PC-9 (cell line): ENCODE data around the gene MAP3K13. TPM values are rescaled to one million over a fixed set of nuclear protein-coding genes. Genes with fewer than 3 reads are reported as not detected.
"Not testable (repeated sequence)": the region's sequence is repeated elsewhere in the genome, so short reads cannot be mapped to it uniquely, and the experiment has no call there.

Experiments
- BruUV-seq: library from RNA; stranded (reverse); fragments of 400-500 nt; replicated peaks from 2 replicates; lab custom pipeline; 2021; lab: Mats Ljungman, UMichigan
- CTCF ChIA-PET: fragments of 300-600 bp; sonication (Branson Sonifier 250); formaldehyde crosslinking; loops from one replicate; lab custom pipeline; 2022; ENCODE audit warnings: antibody characterized with exemption; lab: Charles Lee
- POLR2A ChIA-PET: fragments of 300-600 bp; sonication (Branson Sonifier 250); formaldehyde crosslinking; loops from one replicate; lab custom pipeline; 2022; ENCODE audit warnings: antibody characterized with exemption; ENCODE audit not compliant: unreplicated experiment; lab: Charles Lee
- DNase-seq, 2 experiments: peaks; one replicate each; pipeline versions ENCODE4 v3.0.0 to v3.0.0-alpha.2; 2015 to 2022; ENCODE audit warnings: mixed read lengths in 1 of 2
- H2AFZ ChIP-seq: fragments of 200-600 bp; sonication (generic); 2 replicates; pipeline ENCODE4 v1.8.1; 2017; ENCODE audit warnings: antibody characterized with exemption
- H3F3A ChIP-seq: fragments of 200-600 bp; sonication (generic); 2 replicates; pipeline ENCODE4 v1.8.1; 2017; ENCODE audit warnings: antibody characterized with exemption, mild to moderate bottlenecking, low read depth; ENCODE audit not compliant: insufficient read depth
- H3K27ac ChIP-seq: fragments of 200-600 bp; sonication (generic); 2 replicates; pipeline ENCODE4 v1.6.1; 2016; ENCODE audit warnings: mixed run types
- H3K27me3 ChIP-seq: fragments of 200-600 bp; sonication (generic); 2 replicates; pipeline ENCODE4 v1.6.1; 2016; ENCODE audit warnings: low read depth, mixed run types; ENCODE audit not compliant: insufficient read depth
- H3K36me3 ChIP-seq: fragments of 200-600 bp; sonication (generic); 2 replicates; pipeline ENCODE4 v1.6.1; 2016; ENCODE audit warnings: low read depth, mixed run types
- H3K4me1 ChIP-seq: fragments of 200-600 bp; sonication (generic); replicated peaks from 2 replicates; pipeline ENCODE4 v1.6.1; 2016; ENCODE audit warnings: mixed run types; ENCODE audit not compliant: insufficient read depth
- H3K4me2 ChIP-seq: fragments of 200-600 bp; sonication (generic); 2 replicates; pipeline ENCODE4 v1.6.1; 2017; ENCODE audit warnings: mixed run types
- H3K4me3 ChIP-seq: fragments of 200-600 bp; sonication (generic); 2 replicates; pipeline ENCODE4 v1.6.1; 2016; ENCODE audit warnings: mixed run types
- H3K79me2 ChIP-seq: fragments of 200-600 bp; sonication (generic); 2 replicates; pipeline ENCODE4 v1.6.1; 2017; ENCODE audit warnings: low read depth, mixed run types
- H3K9me2 ChIP-seq: fragments of 200-600 bp; sonication (generic); 2 replicates; pipeline ENCODE4 v1.8.1; 2017; ENCODE audit warnings: mild to moderate bottlenecking; ENCODE audit not compliant: insufficient read depth
- H3K9me3 ChIP-seq: fragments of 200-600 bp; sonication (generic); 2 replicates; pipeline ENCODE4 v1.8.1; 2016; ENCODE audit warnings: low read depth; ENCODE audit not compliant: insufficient read depth
- H4K20me1 ChIP-seq: fragments of 200-600 bp; sonication (generic); 2 replicates; pipeline ENCODE4 v1.8.1; 2017; ENCODE audit not compliant: insufficient read depth
- EZH2 ChIP-seq: fragments of 200-600 bp; sonication (generic); IDR thresholded peaks from 2 replicates; pipeline ENCODE4 v1.8.0; 2017; ENCODE audit warnings: antibody characterized with exemption, low read depth
- intact Hi-C: fragments of 100-400 bp; cut with micrococcal nuclease; formaldehyde crosslinking; loops from one replicate; pipeline ENCODE4 v1.10.0; 2022; ENCODE audit not compliant: unreplicated experiment
- total RNA-seq: library from RNA; stranded (reverse); gene quantifications from 2 replicates; pipeline ENCODE4 v1.2.3, GENCODE V29; 2021
- TF ChIP-seq, protein P1 (sequence below): fragments of 200-600 bp; sonication (generic); conservative IDR thresholded peaks from 2 replicates; pipeline ENCODE4 v1.6.1; 2017; ENCODE audit warnings: mixed run types, antibody characterized with exemption, mild to moderate bottlenecking, moderate library complexity

MAP3K13 gene
- total RNA-seq, 1 experiment from 2014 or later = 65.5 TPM

DNA sequence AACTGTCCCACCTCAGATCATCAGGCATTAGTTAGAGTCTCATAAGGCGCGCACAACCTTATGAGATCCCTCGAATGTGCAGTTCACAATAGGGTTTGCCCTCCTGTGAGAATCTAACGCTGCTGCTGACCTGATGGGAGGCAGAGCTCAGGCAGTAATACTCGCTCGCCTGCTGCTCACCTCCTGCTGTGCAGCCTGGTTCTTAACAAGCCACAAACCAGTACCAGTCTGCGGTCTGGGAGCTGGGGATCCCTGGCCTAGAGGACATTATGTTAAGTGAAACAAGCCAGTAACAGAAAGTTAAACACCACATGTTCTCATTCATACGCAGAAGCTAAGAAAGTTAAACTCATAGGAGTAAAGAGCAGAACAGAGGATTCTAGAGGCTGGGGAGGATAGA lies 47.0 kb downstream of the MAP3K13 start:
- no peak overlapping the region for H3K4me3 ChIP-seq
- intact Hi-C loops = no loop called here
- no peak overlapping the region for H3K27ac ChIP-seq
- ChIA-PET POLR2A (no interaction called here), CTCF (no interaction called here)
- no peaks in the 10 kb centered on the region for H3K27me3 ChIP-seq
- no peak overlapping the region for H2AFZ ChIP-seq
- H3F3A ChIP-seq = no peaks in the 10 kb centered on the region
- DNase-seq = no peak
- BruUV-seq = no TSS peak
- no peaks in the 10 kb centered on the region for H3K79me2 ChIP-seq
- H3K9me2 ChIP-seq = no peaks in the 10 kb centered on the region
- TF ChIP-seq, protein P1, sequence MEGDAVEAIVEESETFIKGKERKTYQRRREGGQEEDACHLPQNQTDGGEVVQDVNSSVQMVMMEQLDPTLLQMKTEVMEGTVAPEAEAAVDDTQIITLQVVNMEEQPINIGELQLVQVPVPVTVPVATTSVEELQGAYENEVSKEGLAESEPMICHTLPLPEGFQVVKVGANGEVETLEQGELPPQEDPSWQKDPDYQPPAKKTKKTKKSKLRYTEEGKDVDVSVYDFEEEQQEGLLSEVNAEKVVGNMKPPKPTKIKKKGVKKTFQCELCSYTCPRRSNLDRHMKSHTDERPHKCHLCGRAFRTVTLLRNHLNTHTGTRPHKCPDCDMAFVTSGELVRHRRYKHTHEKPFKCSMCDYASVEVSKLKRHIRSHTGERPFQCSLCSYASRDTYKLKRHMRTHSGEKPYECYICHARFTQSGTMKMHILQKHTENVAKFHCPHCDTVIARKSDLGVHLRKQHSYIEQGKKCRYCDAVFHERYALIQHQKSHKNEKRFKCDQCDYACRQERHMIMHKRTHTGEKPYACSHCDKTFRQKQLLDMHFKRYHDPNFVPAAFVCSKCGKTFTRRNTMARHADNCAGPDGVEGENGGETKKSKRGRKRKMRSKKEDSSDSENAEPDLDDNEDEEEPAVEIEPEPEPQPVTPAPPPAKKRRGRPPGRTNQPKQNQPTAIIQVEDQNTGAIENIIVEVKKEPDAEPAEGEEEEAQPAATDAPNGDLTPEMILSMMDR = no peak
- TF ChIP-seq EZH2 = no peak
- H3K36me3 ChIP-seq = no peaks in the 10 kb centered on the region
- H3K4me1 ChIP-seq = no peaks in the 10 kb centered on the region
- H3K9me3 ChIP-seq = no peaks in the 10 kb centered on the region
- no peak overlapping the region for H3K4me2 ChIP-seq
- no peaks in the 10 kb centered on the region for H4K20me1 ChIP-seq

DNA sequence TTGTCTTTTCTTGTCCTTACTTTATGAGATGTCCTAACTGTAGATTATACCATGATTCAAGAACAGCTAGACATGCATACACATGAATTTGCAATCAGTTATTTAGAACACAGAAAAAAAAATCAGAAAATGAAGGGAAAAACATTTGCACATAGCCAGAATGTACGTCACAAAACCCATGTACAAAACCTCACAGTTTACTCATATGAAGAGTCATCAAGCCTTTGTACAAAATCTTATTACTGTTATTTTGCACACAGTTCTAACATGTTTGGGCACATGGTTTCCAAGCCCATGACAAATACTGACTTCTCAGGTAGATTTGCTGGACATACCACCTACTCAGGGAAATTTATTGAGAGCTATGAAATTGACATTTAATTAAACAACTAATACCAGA lies 48.2 kb downstream of the MAP3K13 start:
- intact Hi-C loops = no loop called here
- no peaks in the 10 kb centered on the region for H3K27me3 ChIP-seq
- ChIA-PET CTCF (no interaction called here), POLR2A (no interaction called here)
- TF ChIP-seq EZH2 = no peak
- TF ChIP-seq, protein P1 = no peak
- H3K36me3 ChIP-seq = no peaks in the 10 kb centered on the region
- no peaks in the 10 kb centered on the region for H3F3A ChIP-seq
- no peak overlapping the region for H3K27ac ChIP-seq
- H3K4me2 ChIP-seq = no peak overlapping the region
- no peaks in the 10 kb centered on the region for H3K79me2 ChIP-seq
- no peak for DNase-seq
- no peak overlapping the region for H3K4me3 ChIP-seq
- H3K9me2 ChIP-seq = no peaks in the 10 kb centered on the region
- H4K20me1 ChIP-seq = no peaks in the 10 kb centered on the region
- BruUV-seq = no TSS peak
- no peak overlapping the region for H2AFZ ChIP-seq
- H3K4me1 ChIP-seq = no peaks in the 10 kb centered on the region
- no peaks in the 10 kb centered on the region for H3K9me3 ChIP-seq

DNA sequence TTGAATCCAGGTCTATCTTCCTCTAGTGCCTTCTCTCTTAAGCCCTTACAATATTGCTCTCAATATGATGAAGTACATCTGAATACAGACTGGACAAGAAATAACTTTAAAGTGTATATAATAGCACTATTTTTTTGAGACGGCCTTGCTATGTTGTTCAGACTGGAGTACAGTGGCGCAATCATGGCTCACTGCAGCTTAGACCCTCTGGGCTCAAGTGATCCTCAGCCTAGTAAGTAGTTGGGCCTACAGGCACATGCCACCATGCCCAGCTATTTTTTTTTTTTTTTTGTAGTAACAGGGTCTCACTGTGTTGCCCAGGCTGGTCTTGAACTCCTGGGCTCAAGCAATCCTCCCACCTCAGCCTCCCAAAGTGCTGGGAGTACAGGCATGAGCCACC lies 53.6 kb downstream of the MAP3K13 start:
- Histone ChIP-seq H4K20me1 (no peaks in the 10 kb centered on the region), H3K9me2 (no peaks in the 10 kb centered on the region; the same call in 1 of the 2 replicates), H3K27ac (no peak overlapping the region), H3K79me2 (no peaks in the 10 kb centered on the region), H3F3A (no peaks in the 10 kb centered on the region), H3K4me3 (no peak overlapping the region), H2AFZ (no peak overlapping the region), H3K4me2 (no peak overlapping the region), H3K4me1 (no peaks in the 10 kb centered on the region), H3K36me3 (no peaks in the 10 kb centered on the region), H3K27me3 (no peaks in the 10 kb centered on the region), H3K9me3 (no peaks in the 10 kb centered on the region)
- ChIA-PET POLR2A (no interaction called here), CTCF (no interaction called here)
- intact Hi-C loops = no loop called here
- no peak for DNase-seq
- TF ChIP-seq, protein P1 = no peak
- TF ChIP-seq EZH2 = no peak
- no TSS peak for BruUV-seq

GRCh38 chr3:185418561-185418977 lies 55.6 kb downstream of the MAP3K13 start:
- H3K4me2 ChIP-seq, H3K4me3 ChIP-seq, H3K4me1 ChIP-seq, CTCF ChIA-PET, H3K36me3 ChIP-seq, H3K79me2 ChIP-seq, DNase-seq, H3F3A ChIP-seq, intact Hi-C loops, H3K27me3 ChIP-seq, H3K9me2 ChIP-seq, BruUV-seq, H3K27ac ChIP-seq, H2AFZ ChIP-seq, H4K20me1 ChIP-seq, H3K9me3 ChIP-seq: not testable (repeated sequence)
- POLR2A ChIA-PET = interaction anchor here (0.8 kb wide), 1 partner anchor 24 kb away, joined by 10 read pairs; no protein-coding TSS in a partner anchor
